ENCODE data around the gene RHOT1. TPM values are rescaled to one million over a fixed set of nuclear protein-coding genes. Genes with fewer than 3 reads are reported as not detected.

Gene RHOT1
- total RNA-seq, 1 experiment from 2014 or later, result 24.4 TPM

DNA sequence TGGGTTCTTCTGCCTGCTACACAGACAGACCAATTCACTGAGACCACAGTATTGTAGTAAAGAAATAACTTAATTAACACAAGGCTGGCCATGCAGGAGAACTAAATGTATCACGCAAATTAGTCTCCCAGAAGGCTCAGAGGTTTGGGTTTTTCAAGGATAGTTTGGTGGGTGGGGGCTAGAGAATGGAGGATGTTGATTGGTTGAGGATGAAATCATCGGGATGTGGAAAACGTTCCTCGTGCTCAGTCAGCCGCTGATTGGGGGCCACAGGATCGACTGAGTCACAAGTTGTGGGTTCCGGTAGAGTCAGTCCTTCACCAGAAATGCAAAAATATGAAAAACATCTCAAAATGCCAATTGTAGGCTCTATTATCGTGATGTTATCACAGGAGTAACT lies 18.7 kb downstream of the RHOT1 start:
- no peaks in the 10 kb centered on the region for H4K20me1 ChIP-seq (ENCODE audit: control insufficient read depth, insufficient read depth, insufficient read length)
- no peak overlapping the region for H3K27ac ChIP-seq (ENCODE audit: insufficient read length, low read depth, low read length)
- no peak overlapping the region for H3T11ph ChIP-seq (ENCODE audit: low read length)
- H2BK12ac ChIP-seq (ENCODE audit: insufficient read length, low read depth, low read length), result no peak overlapping the region
- Mint-ChIP-seq H3K4me1 (peaks cover 0 to 6% of the 10 kb centered on the region in 2 experiments; a peak in 2 of 4 replicates), H3K27ac (no peak overlapping the region; a peak in 1 of 7 replicates), H3K36me3 (ENCODE audit: insufficient read depth in 1 of 3, low read depth in 3 of 3) (peaks cover 32 to 35% (median 32%) of the 10 kb centered on the region in 3 experiments), H3K4me3 (no peak overlapping the region), H3K27me3 (ENCODE audit: low read depth) (no peaks in the 10 kb centered on the region), H3K9me3 (peaks cover 3 to 13% of the 10 kb centered on the region in 2 experiments; a peak in 4 of 5 replicates)
- no peak overlapping the region for H2AFZ ChIP-seq (ENCODE audit: low read length)
- no peak overlapping the region for H3K23ac ChIP-seq (ENCODE audit: insufficient read length, low read depth, low read length)
- no peak overlapping the region for H3K14ac ChIP-seq (ENCODE audit: insufficient read depth, low read length)
- H3K79me2 ChIP-seq (ENCODE audit: insufficient read depth, low read length), result no peaks in the 10 kb centered on the region
- H4K8ac ChIP-seq (replicated peaks; ENCODE audit: insufficient read length, low read depth, low read length), result no peak overlapping the region
- H3K9me3 ChIP-seq (ENCODE audit: control insufficient read depth, low read depth, low read length), result no peaks in the 10 kb centered on the region
- no CpG with 5 or more reads among the region's 8 CpGs for WGBS (ENCODE audit: extremely low coverage, insufficient read length, low lambda C conversion rate)
- no peak overlapping the region for H3K9ac ChIP-seq (ENCODE audit: extremely low read depth, insufficient read length, low read length)
- H3K4ac ChIP-seq (ENCODE audit: low read depth, low read length), result no peak overlapping the region
- H4K5ac ChIP-seq (ENCODE audit: insufficient read length, low read depth, low read length), result no peak overlapping the region
- no peak overlapping the region for H2BK5ac ChIP-seq (ENCODE audit: insufficient read length, low read length)
- H4K91ac ChIP-seq (ENCODE audit: insufficient read length, low read depth, low read length), result no peak overlapping the region
- H2BK15ac ChIP-seq (ENCODE audit: low read depth, low read length), result no peak overlapping the region
- no peak overlapping the region for H3K56ac ChIP-seq (ENCODE audit: insufficient read length, low read depth, low read length)
- H3K4me2 ChIP-seq (ENCODE audit: insufficient read depth, insufficient read length, low read length), result no peak overlapping the region
- H3K18ac ChIP-seq (ENCODE audit: insufficient read length, low read depth, low read length), result no peak overlapping the region
- H2AK5ac ChIP-seq (ENCODE audit: insufficient read length, low read length), result no peak overlapping the region
- H2BK120ac ChIP-seq (ENCODE audit: low read depth, low read length, poor library complexity, severe bottlenecking), result no peak overlapping the region
- no peaks in the 10 kb centered on the region for H3K27me3 ChIP-seq (ENCODE audit: insufficient read depth, low read length)
- no peaks in the 10 kb centered on the region for H3K23me2 ChIP-seq (ENCODE audit: insufficient read length, low read depth, low read length, poor library complexity, severe bottlenecking)
- no peak for DNase-seq
- H2BK20ac ChIP-seq (ENCODE audit: low read depth, low read length, poor library complexity, severe bottlenecking), result no peak overlapping the region
- H3K4me1 ChIP-seq (ENCODE audit: insufficient read depth, low read length), result no peaks in the 10 kb centered on the region
- TF ChIP-seq CTCF (conservative IDR thresholded peaks at IDR 0.05), result no peak
- no peaks in the 10 kb centered on the region for H3K79me1 ChIP-seq (ENCODE audit: insufficient read depth, low read depth, low read length, poor library complexity, severe bottlenecking)

Data from H9 (cell line).